ENCODE results near the gene ZBP1. TPM values are rescaled to one million over a fixed set of nuclear protein-coding genes. Genes with fewer than 3 reads are reported as not detected.

Gene ZBP1
- total RNA-seq, 1 donor from 2014 or later, result not detected

DNA sequence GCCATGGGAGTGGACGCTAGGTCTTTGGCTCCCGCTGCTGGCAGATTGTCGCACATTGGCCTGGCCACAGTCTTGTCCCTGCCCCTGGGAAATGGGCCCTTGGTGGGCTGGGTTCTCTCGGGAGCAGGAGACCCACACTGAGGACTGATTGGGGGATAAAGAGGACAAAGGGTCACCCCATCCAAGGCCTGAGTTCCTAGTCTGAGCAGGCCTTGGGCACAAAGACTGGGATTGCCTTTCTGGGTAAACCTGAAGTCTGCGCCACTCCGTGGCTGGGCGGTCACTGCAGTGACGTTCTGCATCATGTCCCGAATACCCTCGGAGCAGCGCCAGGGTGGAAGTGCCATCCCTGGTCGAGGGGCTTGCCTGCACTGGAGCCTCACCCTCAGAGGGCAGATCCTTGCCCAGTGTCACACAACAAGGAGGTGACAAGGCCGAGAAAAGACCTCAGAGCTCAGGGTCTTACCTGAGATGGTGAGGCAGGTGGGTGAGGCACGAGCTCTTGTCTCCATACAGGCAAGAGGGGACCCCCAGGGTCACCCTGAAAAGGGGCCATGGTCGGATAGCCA lies 36.1 kb upstream of the ZBP1 start:
- Mint-ChIP-seq H3K4me3 (no peak overlapping the region), H3K27ac (no peak overlapping the region), H3K4me1 (ENCODE audit: unreplicated experiment) (peaks cover 6% of the 10 kb centered on the region), H3K9me3 (no peaks in the 10 kb centered on the region), H3K27me3 (peaks cover 4% of the 10 kb centered on the region), H3K36me3 (no peaks in the 10 kb centered on the region)
- peak; percentile 55 for DNase-seq (ENCODE audit: extremely low spot score, unreplicated experiment)
- TF ChIP-seq, protein P1, sequence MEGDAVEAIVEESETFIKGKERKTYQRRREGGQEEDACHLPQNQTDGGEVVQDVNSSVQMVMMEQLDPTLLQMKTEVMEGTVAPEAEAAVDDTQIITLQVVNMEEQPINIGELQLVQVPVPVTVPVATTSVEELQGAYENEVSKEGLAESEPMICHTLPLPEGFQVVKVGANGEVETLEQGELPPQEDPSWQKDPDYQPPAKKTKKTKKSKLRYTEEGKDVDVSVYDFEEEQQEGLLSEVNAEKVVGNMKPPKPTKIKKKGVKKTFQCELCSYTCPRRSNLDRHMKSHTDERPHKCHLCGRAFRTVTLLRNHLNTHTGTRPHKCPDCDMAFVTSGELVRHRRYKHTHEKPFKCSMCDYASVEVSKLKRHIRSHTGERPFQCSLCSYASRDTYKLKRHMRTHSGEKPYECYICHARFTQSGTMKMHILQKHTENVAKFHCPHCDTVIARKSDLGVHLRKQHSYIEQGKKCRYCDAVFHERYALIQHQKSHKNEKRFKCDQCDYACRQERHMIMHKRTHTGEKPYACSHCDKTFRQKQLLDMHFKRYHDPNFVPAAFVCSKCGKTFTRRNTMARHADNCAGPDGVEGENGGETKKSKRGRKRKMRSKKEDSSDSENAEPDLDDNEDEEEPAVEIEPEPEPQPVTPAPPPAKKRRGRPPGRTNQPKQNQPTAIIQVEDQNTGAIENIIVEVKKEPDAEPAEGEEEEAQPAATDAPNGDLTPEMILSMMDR (conservative IDR thresholded peaks at IDR 0.05), result no peak

DNA sequence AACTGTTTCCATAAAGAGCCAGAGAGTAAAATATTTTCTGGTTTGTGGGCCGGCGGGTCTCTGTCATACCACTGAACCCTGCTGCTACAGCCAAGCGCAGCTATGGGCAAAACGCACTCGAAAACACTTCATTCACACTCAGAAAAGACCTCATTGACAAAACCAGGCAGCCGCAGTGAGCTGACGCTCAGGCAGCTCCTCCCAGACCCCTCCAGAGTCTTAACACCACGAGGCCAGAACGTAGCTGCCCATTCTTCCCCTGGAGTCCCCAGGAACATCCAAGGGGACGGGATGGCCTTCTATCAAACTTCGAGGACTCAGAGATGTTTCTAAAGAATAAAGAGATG lies 35.6 kb upstream of the ZBP1 start:
- Mint-ChIP-seq H3K27ac (no peak overlapping the region), H3K9me3 (no peaks in the 10 kb centered on the region), H3K4me1 (ENCODE audit: unreplicated experiment) (peaks cover 6% of the 10 kb centered on the region), H3K27me3 (peaks cover 4% of the 10 kb centered on the region), H3K4me3 (no peak overlapping the region), H3K36me3 (no peaks in the 10 kb centered on the region)
- TF ChIP-seq, protein P1 (conservative IDR thresholded peaks at IDR 0.05), result no peak
- peak; percentile 43 for DNase-seq (ENCODE audit: extremely low spot score, unreplicated experiment)

DNA sequence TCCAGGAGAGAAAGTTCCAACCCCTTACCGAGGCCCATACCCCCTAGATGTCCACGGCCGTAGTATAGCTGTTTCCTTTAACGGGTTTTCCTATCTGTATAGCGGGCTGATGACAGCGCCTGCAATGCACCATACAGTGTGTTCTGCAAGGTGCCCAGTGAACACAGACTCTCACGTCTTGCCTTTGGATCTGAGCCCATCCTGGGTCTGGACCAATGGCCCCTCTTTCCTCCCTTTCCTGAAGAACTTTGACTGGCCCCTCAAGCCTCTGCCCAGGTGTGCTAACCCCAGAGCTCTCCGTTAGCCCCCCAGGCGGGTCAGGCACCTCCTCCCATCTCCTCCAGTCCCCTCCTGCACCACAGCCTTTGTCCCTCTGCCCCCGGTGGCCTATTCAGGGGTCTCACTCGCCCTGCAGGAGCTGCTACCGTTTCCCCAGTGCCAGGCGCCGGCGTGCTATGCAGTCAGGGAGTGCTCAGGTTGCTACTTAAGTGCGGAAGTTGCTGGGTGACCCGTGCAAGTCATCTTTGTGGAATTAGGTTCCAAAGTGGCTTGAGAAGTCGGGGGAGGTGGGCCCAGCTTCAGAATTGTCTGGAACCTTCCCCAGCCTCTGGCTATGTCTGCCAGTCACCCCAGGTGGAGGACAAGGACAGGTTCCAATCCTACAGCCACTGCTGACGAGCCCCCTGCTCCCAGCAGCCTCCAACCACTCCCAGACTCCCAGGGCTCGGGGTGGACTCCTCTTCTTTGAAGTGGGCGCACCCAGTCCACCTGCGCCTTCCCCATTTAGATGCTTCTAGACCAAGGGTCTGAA lies 35.0 kb upstream of the ZBP1 start:
- Mint-ChIP-seq H3K4me1 (ENCODE audit: unreplicated experiment) (peaks cover 6% of the 10 kb centered on the region), H3K9me3 (no peaks in the 10 kb centered on the region), H3K36me3 (no peaks in the 10 kb centered on the region), H3K27ac (no peak overlapping the region), H3K27me3 (peaks cover 9% of the 10 kb centered on the region), H3K4me3 (no peak overlapping the region)
- TF ChIP-seq, protein P1 (conservative IDR thresholded peaks at IDR 0.05), result no peak
- DNase-seq (ENCODE audit: extremely low spot score, unreplicated experiment), result peak; percentile 60

DNA sequence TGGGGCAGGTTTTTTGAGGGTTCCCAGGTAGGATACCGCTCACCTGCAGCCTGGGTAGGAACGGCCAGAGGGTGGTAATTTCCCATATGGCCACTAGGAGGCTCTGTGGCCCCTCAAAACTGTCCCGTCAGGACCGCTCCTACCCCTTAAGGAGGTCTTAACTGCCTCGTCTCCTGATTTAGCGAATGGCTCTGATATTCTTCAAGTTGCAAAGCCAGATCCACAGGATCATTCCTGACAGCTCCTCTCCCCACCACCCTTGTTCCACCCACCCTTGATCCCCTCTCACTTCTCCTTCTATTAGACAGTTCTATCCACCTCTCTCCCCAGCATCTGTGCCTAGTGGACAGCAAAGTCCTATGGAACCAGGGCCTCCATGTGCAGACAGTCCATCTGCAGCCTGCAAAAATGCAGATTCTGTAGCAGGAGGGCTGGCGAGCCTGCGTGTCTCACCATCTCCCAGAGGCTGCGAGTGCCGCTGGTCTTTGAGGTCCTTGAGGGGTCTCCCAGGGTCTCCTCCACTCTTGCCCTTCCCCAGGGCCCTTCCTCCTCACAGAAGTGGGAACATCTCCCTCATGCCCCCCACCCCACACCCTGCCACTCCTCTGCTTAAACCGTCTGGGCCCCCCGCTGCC lies 34.3 kb upstream of the ZBP1 start:
- H3K36me3 Mint-ChIP-seq, result no peaks in the 10 kb centered on the region
- H3K4me1 Mint-ChIP-seq (ENCODE audit: unreplicated experiment), result peaks cover 6% of the 10 kb centered on the region
- H3K9me3 Mint-ChIP-seq, result no peaks in the 10 kb centered on the region
- peak; percentile 71 for DNase-seq (ENCODE audit: extremely low spot score, unreplicated experiment)
- TF ChIP-seq, protein P1 (conservative IDR thresholded peaks at IDR 0.05), result peak; percentile 95
- H3K4me3 Mint-ChIP-seq, result no peak overlapping the region
- peaks cover 11% of the 10 kb centered on the region for H3K27me3 Mint-ChIP-seq
- no peak overlapping the region for H3K27ac Mint-ChIP-seq

DNA sequence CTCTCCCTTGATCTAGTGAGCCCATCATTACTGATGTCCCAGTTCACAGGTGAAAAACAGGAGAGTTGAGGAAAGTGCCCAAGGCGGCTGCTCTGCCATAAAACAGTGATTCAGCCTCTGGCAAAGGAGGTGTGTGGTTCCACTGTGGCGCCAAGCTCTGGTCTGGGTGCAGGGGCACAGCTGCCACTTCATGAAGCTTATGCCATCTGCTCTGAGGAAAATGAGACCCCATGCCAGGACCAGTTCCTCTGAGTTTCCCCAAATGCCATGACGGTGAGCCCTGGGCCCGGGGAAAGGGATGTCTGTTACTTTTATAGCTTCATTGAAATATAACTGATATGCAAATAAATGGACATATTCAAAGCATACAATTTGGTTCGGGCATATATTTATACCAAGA lies 33.7 kb upstream of the ZBP1 start:
- H3K4me1 Mint-ChIP-seq (ENCODE audit: unreplicated experiment), result peaks cover 6% of the 10 kb centered on the region
- no peak overlapping the region for H3K4me3 Mint-ChIP-seq
- peaks cover 11% of the 10 kb centered on the region for H3K27me3 Mint-ChIP-seq
- H3K27ac Mint-ChIP-seq, result no peak overlapping the region
- no peak for DNase-seq (ENCODE audit: extremely low spot score, unreplicated experiment)
- H3K9me3 Mint-ChIP-seq, result no peaks in the 10 kb centered on the region
- TF ChIP-seq, protein P1 (conservative IDR thresholded peaks at IDR 0.05), result no peak
- no peaks in the 10 kb centered on the region for H3K36me3 Mint-ChIP-seq

Data from type B pancreatic cell (in vitro differentiated cells).